Fibroblast of skin of abdomen (primary cell): ENCODE measurements around the gene PACC1. TPM values are rescaled to one million over a fixed set of nuclear protein-coding genes. Genes with fewer than 3 reads are reported as not detected.

Source experiments
- DNase-seq: peaks from one replicate; pipeline ENCODE4 v3.0.0-alpha.2; 2013
- polyA plus RNA-seq, 2 experiments: library from polyadenylated mRNA; unstranded; fragments of 120-200 nt; gene quantifications; one replicate each; pipeline ENCODE4 v1.2.1, GENCODE V29; 2013; ENCODE audit not compliant: insufficient read length in 2 of 2

PACC1 gene
- 8.5 TPM for polyA plus RNA-seq (2013, experiment 1 of 2; ENCODE audit: insufficient read length)
- 8.1 TPM for polyA plus RNA-seq (2013, experiment 2 of 2; ENCODE audit: insufficient read length)

GRCh38 chr1:212414328-212415106 lies at the start of gene PACC1:
Gene PACC1, minus strand, starts transcription at chr1:212414886. Its CDS starts 129 bp downstream, at chr1:212414757.
- peak; percentile 84 for DNase-seq

DNA sequence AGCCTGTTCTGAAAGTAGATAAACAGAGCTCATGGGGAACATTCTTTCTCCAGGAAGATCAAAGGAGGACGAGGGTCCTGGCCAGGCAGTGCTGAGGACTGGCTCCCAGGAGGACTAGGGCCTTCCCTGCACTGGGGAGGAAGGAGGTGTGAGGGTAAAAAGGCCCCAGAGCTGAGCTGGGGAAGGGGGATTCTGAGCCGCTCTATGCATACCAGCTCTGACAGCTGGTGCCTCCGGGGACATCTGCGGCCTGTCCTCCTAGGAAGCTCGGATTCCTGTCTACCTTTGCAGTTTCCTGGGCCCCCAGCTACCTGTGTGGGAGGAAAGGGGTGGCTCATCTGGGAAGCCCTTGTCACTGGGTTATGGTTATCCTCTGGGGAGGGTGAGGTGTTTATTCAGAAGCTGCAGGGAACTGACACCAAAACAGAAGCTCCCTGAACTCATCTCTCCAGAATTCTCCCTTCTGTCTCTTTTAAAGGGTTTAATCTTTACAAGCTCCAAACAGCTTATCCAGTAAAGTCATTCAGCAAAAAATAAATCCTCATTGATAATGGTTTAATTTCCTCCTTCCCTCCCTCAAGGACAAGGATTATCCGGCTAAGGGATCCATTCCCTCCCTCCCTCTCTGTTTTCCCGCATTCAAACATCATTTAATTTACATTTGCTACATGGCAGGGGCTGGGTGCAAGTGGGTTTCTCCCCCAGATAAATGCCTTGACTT lies 49.0 kb upstream of the PACC1 start:
- no peak for DNase-seq

DNA sequence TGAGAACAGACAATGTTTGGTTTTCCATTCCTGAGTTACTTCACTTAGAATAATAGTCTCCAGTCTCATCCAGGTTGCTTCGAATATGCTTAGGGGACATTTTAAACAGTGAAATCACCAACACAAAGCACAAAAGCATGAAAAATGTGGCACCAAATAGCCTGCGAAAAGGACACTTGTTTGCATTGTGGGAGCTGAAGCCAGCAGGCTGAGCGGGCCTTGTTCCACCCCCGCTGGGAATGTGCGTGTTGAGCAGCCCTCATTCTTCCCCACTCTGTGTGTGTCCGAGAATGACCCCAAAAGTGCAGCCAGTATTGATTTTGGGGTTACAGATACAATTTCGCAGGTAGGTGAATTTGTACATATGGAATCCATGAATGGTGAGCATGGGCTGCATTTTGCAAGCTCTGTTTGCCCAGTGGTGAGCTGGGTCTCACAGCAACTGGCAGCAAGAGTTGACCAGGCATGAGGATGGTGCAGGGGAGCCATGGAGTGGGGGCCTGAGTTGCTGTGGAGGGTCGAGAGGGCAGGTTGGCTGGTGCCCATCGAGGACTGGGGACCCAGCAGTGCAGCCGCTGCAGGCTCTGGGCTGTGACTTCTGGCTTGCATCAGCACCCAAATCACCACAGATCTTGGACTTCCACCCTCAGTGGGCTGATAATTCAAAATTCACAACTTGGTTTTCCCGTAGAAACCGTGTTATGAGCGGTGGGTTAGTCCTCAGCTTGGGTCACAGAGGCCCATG lies 47.4 kb upstream of the PACC1 start:
- no peak for DNase-seq

- DNase-seq: no peak
Observed at GRCh38 chr1:212460376-212460775, 45.7 kb upstream of the PACC1 start.

DNA sequence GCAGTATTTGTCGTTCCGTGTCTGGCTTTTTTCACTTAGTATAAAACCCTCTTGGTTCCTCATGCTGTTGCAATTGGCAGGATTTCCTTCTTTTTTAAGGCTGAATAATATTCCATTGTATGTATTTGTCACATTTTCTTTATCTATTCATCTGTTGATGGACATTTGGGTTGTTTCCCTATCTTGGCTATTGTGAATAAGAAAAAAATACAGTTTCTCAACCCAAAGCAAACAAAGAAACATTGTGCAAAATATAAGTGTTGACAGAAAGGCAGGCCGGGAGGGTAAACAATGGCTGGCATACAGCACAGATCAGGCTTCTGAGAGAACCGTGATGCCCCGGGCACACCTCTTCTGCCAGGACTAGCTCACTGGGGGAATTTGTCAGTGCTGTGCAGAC lies 45.0 kb upstream of the PACC1 start:
- DNase-seq: no peak

DNA sequence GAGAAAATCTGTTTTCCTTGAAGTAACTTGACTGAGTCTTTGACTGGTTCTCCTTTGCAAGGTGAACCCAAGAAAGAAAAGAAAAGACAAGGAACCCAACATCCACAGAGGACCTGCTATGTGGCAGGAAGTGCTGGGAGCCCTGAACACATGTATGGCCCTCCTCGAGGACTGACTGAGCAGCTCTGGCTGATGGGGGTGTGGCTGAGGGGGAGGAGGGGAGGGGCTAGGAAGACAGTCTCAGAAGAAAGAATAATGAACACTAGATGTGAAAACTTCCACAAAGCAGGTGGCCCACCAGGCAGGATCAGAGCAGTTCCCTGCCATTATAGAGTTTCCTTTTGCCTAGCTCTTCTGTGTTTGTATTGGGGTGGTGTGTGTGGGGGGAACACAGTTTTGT lies 44.1 kb upstream of the PACC1 start:
- DNase-seq: no peak

DNA sequence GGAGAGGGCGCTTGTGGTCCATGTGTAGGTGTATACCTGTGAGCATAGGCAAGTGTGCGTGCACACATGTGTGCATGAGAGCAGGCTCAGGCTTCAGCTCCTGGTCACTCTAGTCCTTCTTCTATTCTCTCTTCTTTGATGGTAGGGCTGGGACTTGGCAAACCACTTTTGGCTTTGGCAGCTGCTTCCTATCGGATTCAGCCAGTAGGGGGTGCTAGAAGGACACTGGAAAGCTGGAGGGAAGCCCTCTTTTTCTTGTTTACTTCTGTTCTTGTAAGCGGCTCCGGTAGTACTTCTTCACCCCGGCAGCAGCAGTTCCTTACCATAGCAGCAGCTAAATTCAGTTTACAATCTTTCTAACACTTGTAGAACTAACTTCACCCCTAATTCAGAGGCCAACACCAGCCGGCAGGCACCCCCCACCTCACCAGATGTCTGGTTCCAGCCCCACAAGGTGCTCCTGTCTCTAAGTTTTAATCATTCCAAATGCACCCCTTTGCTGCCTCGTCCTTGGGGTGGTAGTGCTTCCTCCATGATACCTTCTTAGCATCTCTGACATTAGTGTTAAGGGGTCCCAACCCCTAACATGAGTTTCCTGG lies 43.2 kb upstream of the PACC1 start:
- DNase-seq: peak; percentile 16

- DNase-seq: peak; percentile 68
Observed at GRCh38 chr1:212455803-212456528, 41.3 kb upstream of the PACC1 start.

- DNase-seq: no peak
Observed at GRCh38 chr1:212455401-212455800, 40.7 kb upstream of the PACC1 start.

DNA sequence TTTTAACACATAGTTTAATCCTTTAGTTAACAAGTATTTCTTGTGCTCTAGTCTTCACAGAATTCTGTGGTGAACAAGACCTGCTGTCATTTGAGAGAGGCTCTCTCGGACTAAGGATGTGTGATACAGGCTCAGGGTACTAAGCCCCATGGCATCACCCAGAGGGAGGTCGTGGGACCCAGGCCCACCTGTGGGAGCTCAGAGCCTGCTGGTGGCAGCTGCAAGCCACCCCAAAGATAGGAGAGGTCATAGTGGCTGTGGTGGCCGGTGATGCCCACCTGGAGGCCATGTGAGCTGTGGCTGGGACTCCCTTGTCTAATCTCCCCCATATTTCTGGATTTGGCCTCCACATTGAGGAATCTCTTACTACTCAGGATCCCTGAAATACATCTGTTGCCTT lies 40.1 kb upstream of the PACC1 start:
- no peak for DNase-seq

DNA sequence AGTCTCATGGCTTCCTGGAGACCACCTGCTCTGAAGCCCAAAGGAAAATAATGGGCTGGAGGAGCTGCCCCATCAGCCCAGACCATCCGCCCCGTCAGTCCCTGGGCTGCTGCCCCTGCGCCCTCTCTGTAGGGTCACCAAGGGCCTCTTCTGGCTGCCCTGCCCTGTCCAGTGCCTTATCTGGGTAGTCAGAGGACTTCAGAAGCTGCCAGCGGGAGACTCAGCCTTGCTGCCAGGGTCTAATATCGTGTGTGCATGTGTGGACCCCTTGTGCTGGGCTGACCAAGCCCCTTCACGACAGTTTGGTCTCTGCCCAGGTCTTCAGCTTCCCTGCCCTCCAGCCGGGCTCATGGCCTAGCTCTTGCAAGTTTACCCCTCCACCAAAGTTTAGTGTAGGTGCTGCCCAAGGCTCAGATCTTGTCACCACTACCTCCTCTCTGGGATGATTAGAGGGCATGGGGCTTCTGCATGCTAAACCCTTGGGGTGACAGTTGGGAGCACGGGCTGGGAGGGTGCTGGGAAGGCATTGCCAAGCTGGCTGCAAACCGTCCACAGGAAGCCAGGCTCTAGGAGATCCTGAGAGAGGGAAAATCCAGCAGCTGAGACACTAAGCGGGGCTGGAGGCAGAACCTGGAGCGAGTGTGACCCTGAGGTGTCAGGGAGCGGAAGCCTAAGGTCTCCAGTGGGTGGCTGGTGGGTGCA lies 38.6 kb upstream of the PACC1 start:
- DNase-seq: no peak

- DNase-seq: peak; percentile 37
Observed at GRCh38 chr1:212452323-212453155, 37.9 kb upstream of the PACC1 start.

GRCh38 chr1:212451416-212452322 lies 37.0 kb upstream of the PACC1 start:
- DNase-seq: no peak

- no peak for DNase-seq
Observed at GRCh38 chr1:212450331-212450881, 35.7 kb upstream of the PACC1 start.

GRCh38 chr1:212447478-212447877 lies 32.8 kb upstream of the PACC1 start:
- no peak for DNase-seq

DNA sequence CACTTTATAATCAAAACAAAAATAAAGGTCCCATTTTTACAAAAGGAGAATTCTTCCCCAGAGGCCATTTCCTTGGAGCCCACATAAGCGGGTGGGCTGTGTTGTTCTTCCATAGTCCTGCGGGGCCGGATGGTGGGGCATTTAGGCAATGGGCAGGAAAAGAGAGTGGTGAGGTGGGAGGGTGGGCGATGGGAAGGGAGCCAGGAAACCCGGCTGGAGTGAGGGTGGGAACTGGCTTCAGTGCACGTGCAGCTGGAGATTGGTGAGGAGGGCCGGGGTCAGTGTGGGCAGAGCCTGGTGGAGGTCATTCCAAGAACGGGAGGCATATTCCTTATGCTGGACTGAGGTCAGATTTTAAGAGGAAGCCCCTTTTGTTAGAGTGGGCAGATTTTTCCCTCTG lies 31.6 kb upstream of the PACC1 start:
- DNase-seq: no peak

DNA sequence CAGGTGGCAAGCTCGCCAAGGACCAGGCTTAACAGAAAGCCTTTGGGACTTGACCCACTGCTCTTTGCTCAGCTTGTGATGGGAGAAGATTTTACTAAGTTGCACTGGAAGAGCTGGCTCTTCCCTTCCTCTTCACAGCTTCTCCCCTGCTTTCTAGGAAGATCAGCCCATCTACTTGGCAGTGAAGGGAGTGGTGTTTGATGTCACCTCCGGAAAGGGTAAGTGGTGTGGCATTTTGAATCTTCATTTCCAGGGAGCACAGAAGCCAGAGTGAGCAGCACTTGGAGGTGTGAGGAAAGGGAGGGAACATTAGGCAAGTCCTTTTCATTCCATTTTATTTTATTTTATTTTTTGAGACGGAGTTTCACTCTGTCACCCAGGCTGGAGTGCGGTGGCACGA lies 27.7 kb upstream of the PACC1 start:
- no peak for DNase-seq

DNA sequence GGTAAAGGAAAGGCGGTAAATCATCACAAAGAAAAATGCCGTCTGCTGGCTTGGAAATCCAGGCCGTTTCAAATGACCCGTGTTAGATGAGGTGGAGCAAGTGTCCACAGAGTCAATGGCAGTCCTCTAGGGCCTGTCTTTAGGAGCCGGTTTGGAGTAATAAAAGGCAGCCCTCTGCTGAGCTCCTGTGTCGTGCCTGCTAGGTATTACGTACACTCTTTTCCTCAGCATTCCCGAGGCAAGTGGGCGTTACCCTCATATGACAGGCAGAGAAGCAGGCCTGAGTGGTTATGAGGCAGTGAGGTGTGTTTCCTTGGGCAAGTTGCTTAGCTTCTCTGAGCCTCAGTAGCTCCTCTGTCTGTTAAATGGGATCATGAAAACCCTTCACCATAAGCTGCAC lies 25.7 kb upstream of the PACC1 start:
- no peak for DNase-seq

DNA sequence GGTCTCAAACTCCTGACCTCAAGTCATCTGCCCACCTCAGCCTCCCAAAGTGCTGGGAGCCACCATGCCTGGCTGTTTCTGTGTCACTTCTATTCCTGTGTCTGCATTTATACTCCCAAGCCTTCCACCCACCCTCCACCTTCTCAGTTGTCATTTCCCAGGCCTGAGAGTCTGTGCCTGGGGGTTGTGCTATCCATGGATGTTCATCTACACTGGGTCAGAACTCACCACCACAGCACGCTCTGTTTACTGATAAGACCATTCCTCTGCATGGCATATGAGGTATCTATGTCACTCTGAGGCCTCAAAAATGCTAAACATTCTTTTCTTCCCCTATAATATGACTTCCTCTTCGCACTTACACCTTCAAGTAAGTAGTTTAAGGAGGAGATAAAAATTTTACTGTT lies 24.1 kb upstream of the PACC1 start:
- DNase-seq: no peak
